ENCODE measurements around the gene SCGN. TPM values are rescaled to one million over a fixed set of nuclear protein-coding genes. Genes with fewer than 3 reads are reported as not detected.

The SCGN gene
- total RNA-seq, 1 experiment from 2014 or later, result not detected

GRCh38 chr6:25608558-25609174 is 43.3 kb upstream of the SCGN start:
- Mint-ChIP-seq H3K4me1 (no peaks in the 10 kb centered on the region), H3K4me3 (no peak overlapping the region), H3K27me3 (ENCODE audit: low read depth) (no peaks in the 10 kb centered on the region), H3K36me3 (peaks cover 6% of the 10 kb centered on the region), H3K27ac (no peak overlapping the region), H3K9me3 (no peaks in the 10 kb centered on the region)
- TF ChIP-seq SMAD3 (CRISPR knock-in tag; IDR thresholded peaks at IDR 0.05; ENCODE audit: borderline replicate concordance), result no peak
- TF ChIP-seq ZNF416 (CRISPR knock-in tag; IDR thresholded peaks at IDR 0.05), result no peak
- TF ChIP-seq ATF6 (CRISPR knock-in tag; IDR thresholded peaks at IDR 0.05), result no peak
- TF ChIP-seq CREM (CRISPR knock-in tag; IDR thresholded peaks at IDR 0.05), result no peak
- TF ChIP-seq JAZF1 (CRISPR knock-in tag; IDR thresholded peaks at IDR 0.05), result no peak
- TF ChIP-seq, protein P1, sequence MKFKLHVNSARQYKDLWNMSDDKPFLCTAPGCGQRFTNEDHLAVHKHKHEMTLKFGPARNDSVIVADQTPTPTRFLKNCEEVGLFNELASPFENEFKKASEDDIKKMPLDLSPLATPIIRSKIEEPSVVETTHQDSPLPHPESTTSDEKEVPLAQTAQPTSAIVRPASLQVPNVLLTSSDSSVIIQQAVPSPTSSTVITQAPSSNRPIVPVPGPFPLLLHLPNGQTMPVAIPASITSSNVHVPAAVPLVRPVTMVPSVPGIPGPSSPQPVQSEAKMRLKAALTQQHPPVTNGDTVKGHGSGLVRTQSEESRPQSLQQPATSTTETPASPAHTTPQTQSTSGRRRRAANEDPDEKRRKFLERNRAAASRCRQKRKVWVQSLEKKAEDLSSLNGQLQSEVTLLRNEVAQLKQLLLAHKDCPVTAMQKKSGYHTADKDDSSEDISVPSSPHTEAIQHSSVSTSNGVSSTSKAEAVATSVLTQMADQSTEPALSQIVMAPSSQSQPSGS (CRISPR knock-in tag; IDR thresholded peaks at IDR 0.05; ENCODE audit: borderline replicate concordance, low read depth), result no peak
- TF ChIP-seq TCF7 (CRISPR knock-in tag; IDR thresholded peaks at IDR 0.05; ENCODE audit: low read depth), result no peak
- TF ChIP-seq ESRRA (CRISPR knock-in tag; IDR thresholded peaks at IDR 0.05; ENCODE audit: borderline replicate concordance), result no peak
- no peak for TF ChIP-seq ZNF232 (CRISPR knock-in tag; IDR thresholded peaks at IDR 0.05)
- TF ChIP-seq HMGA2 (CRISPR knock-in tag; IDR thresholded peaks at IDR 0.05), result no peak
- no peak for TF ChIP-seq STAT6 (CRISPR knock-in tag; conservative IDR thresholded peaks at IDR 0.05; ENCODE audit: low read depth)
- TF ChIP-seq RELA (CRISPR knock-in tag; IDR thresholded peaks at IDR 0.05; ENCODE audit: borderline replicate concordance), result no peak
- no peak for TF ChIP-seq ZNF396 (CRISPR knock-in tag; IDR thresholded peaks at IDR 0.05; ENCODE audit: borderline replicate concordance)
- no peak for TF ChIP-seq SMAD4 (CRISPR knock-in tag; IDR thresholded peaks at IDR 0.05)
- ChIA-PET CTCF (interaction anchor here (0.6 kb wide), 1 partner anchor 295 kb away, joined by 3 read pairs; no protein-coding TSS in a partner anchor), POLR2A (no interaction called here)
- ATAC-seq (no peak), DNase-seq (ENCODE audit: low spot score) (no peak)

DNA sequence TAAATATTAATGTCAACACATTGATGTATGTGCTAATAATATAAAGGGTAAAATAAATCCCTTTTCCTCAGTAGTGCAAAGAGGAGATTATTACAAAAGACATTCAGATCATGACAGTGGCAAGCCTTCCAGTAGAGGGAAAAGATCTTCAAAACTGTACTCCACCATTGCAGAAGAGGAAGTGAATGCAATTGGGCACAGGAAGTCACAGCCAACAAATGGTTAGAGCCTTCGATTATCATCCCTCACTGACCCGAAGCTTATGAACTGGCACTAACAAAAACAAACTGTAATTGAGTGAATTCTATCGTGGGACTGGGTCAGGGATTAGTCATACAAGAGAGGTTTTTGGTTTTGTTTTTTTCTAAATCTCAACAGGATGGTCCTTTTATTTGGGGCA is 39.3 kb upstream of the SCGN start:
- POLR2A ChIA-PET, result no interaction called here
- Mint-ChIP-seq H3K36me3 (peaks cover 4% of the 10 kb centered on the region), H3K4me1 (no peaks in the 10 kb centered on the region), H3K9me3 (no peaks in the 10 kb centered on the region), H3K4me3 (no peak overlapping the region), H3K27me3 (ENCODE audit: low read depth) (no peaks in the 10 kb centered on the region), H3K27ac (no peak overlapping the region)
- DNase-seq (ENCODE audit: low spot score) (no peak), ATAC-seq (no peak)
- CTCF ChIA-PET, result no interaction called here
- TF ChIP-seq FOXK1 (CRISPR knock-in tag; IDR thresholded peaks at IDR 0.05) (no peak), PRRX2 (CRISPR knock-in tag; IDR thresholded peaks at IDR 0.05) (no peak), ZNF423 (CRISPR knock-in tag; IDR thresholded peaks at IDR 0.05) (no peak), JAZF1 (CRISPR knock-in tag; IDR thresholded peaks at IDR 0.05) (no peak), AR (CRISPR knock-in tag; IDR thresholded peaks at IDR 0.05) (no peak), SOX15 (CRISPR knock-in tag; IDR thresholded peaks at IDR 0.05) (no peak), SMAD3 (CRISPR knock-in tag; IDR thresholded peaks at IDR 0.05; ENCODE audit: borderline replicate concordance) (no peak), FOXP1 (CRISPR knock-in tag; IDR thresholded peaks at IDR 0.05; ENCODE audit: borderline replicate concordance) (no peak), EMX1 (CRISPR knock-in tag; IDR thresholded peaks at IDR 0.05) (no peak), TEAD4 (CRISPR knock-in tag; IDR thresholded peaks at IDR 0.05) (no peak)
- TF ChIP-seq, protein P2, sequence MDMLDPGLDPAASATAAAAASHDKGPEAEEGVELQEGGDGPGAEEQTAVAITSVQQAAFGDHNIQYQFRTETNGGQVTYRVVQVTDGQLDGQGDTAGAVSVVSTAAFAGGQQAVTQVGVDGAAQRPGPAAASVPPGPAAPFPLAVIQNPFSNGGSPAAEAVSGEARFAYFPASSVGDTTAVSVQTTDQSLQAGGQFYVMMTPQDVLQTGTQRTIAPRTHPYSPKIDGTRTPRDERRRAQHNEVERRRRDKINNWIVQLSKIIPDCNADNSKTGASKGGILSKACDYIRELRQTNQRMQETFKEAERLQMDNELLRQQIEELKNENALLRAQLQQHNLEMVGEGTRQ (CRISPR knock-in tag; IDR thresholded peaks at IDR 0.05), result no peak
- TF ChIP-seq, protein P1 (CRISPR knock-in tag; IDR thresholded peaks at IDR 0.05; ENCODE audit: borderline replicate concordance, low read depth), result no peak
